OCI-LY3 (cell line): ENCODE results near the gene TRIO.

Source experiments
- H2AFZ ChIP-seq: fragments of 200-600, 300-600 bp; shearing (Covaris generic); 2 replicates; pipeline ENCODE4 v1.6.0; 2014; ENCODE audit warnings: antibody characterized with exemption, low read depth, low read length
- H3K27ac ChIP-seq: fragments of 200-600, 300-600 bp; sonication (generic); 2 replicates; pipeline ENCODE4 v1.5.1; 2014; ENCODE audit warnings: mild to moderate bottlenecking, low read length, moderate library complexity, mixed read lengths
- H3K27me3 ChIP-seq: fragments of 200-600, 300-600 bp; sonication (generic); 2 replicates; pipeline ENCODE4 v1.6.1; 2014; ENCODE audit warnings: low read depth, low read length, mixed read lengths
- H3K36me3 ChIP-seq: fragments of 200-600, 300-600 bp; sonication (generic); replicated peaks from 2 replicates; pipeline ENCODE3; 2014; ENCODE audit warnings: low read depth, low read length, mixed read lengths
- H3K4me1 ChIP-seq: fragments of 300-600, 200-600 bp; sonication (generic); 2 replicates; pipeline ENCODE4 v1.6.1; 2014; ENCODE audit warnings: low read length, mixed read lengths
- H3K4me2 ChIP-seq: fragments of 200-600, 300-600 bp; sonication (generic); 2 replicates; pipeline ENCODE4 v1.6.1; 2014; ENCODE audit warnings: low read length, mixed read lengths
- H3K4me3 ChIP-seq: fragments of 300-600, 200-600 bp; sonication (generic); 2 replicates; pipeline ENCODE4 v1.5.1; 2014; ENCODE audit warnings: antibody characterized with exemption, mild to moderate bottlenecking, low read length, moderate library complexity
- H3K79me2 ChIP-seq: fragments of 300-600, 200-600 bp; shearing (Covaris generic); 2 replicates; pipeline ENCODE4 v1.6.1; 2014; ENCODE audit warnings: mild to moderate bottlenecking, low read length, mixed read lengths
- H3K9ac ChIP-seq: fragments of 300-600, 200-600 bp; shearing (Covaris generic); 2 replicates; pipeline ENCODE4 v1.6.0; 2014; ENCODE audit warnings: mild to moderate bottlenecking, low read length, moderate library complexity
- H3K9me3 ChIP-seq: fragments of 200-600, 300-600 bp; shearing (Covaris generic); 2 replicates; pipeline ENCODE4 v1.6.1; 2014; ENCODE audit warnings: low read length, mixed read lengths; ENCODE audit not compliant: insufficient read depth
- H4K20me1 ChIP-seq: fragments of 200-600, 300-600 bp; sonication (generic); 2 replicates; pipeline ENCODE4 v1.6.1; 2016; ENCODE audit warnings: low read length, mixed read lengths; ENCODE audit not compliant: insufficient read depth
- CTCF ChIP-seq: fragments of 200-600, 300-600 bp; sonication (generic); IDR thresholded peaks from 2 replicates; pipeline ENCODE4 v1.5.1; 2014; ENCODE audit warnings: antibody characterized with exemption, low read length, low read depth
- EZH2phosphoT487 ChIP-seq: fragments of 200-600 bp; shearing (Covaris generic); IDR thresholded peaks from 2 replicates; pipeline ENCODE4 v1.6.1; 2018; ENCODE audit warnings: antibody characterized with exemption, mixed run types, low read depth

Gene TRIO

GRCh38 chr5:14281746-14282181, 138.6 kb downstream of the TRIO start:
- Histone ChIP-seq H4K20me1 (no peaks in the 10 kb centered on the region), H3K9me3 (no peaks in the 10 kb centered on the region), H3K9ac (no peak overlapping the region), H3K36me3 (no peaks in the 10 kb centered on the region), H3K27ac (no peak overlapping the region), H2AFZ (no peak overlapping the region), H3K4me1 (peaks cover under 1% of the 10 kb centered on the region; the same call in 1 of the 2 replicates), H3K79me2 (no peaks in the 10 kb centered on the region), H3K4me2 (no peak overlapping the region), H3K4me3 (no peak overlapping the region), H3K27me3 (peaks cover 4% of the 10 kb centered on the region; the same call in 1 of the 2 replicates)
- TF ChIP-seq CTCF = no peak
- TF ChIP-seq EZH2phosphoT487 = no peak

- no peak overlapping the region for H3K9ac ChIP-seq
- H4K20me1 ChIP-seq = no peaks in the 10 kb centered on the region
- no peaks in the 10 kb centered on the region for H3K79me2 ChIP-seq
- H3K4me3 ChIP-seq = no peak overlapping the region
- TF ChIP-seq EZH2phosphoT487 (no peak), CTCF (no peak)
- H3K36me3 ChIP-seq = no peaks in the 10 kb centered on the region
- H3K9me3 ChIP-seq = no peaks in the 10 kb centered on the region
- H3K27ac ChIP-seq = no peak overlapping the region
- peaks cover 7% of the 10 kb centered on the region; the same call in 1 of the 2 replicates for H3K4me1 ChIP-seq
- H3K4me2 ChIP-seq = no peak overlapping the region
- H2AFZ ChIP-seq = no peak overlapping the region
- no peaks in the 10 kb centered on the region for H3K27me3 ChIP-seq
Observed at GRCh38 chr5:14283139-14283538, 140.0 kb downstream of the TRIO start.

- no peaks in the 10 kb centered on the region for H3K9me3 ChIP-seq
- H3K79me2 ChIP-seq = no peaks in the 10 kb centered on the region
- H3K4me3 ChIP-seq = no peak overlapping the region
- H3K4me2 ChIP-seq = no peak overlapping the region
- TF ChIP-seq CTCF (no peak), EZH2phosphoT487 (no peak)
- no peak overlapping the region for H3K27ac ChIP-seq
- no peaks in the 10 kb centered on the region for H3K27me3 ChIP-seq
- no peaks in the 10 kb centered on the region for H4K20me1 ChIP-seq
- no peak overlapping the region for H2AFZ ChIP-seq
- H3K9ac ChIP-seq = no peak overlapping the region
- H3K36me3 ChIP-seq = no peaks in the 10 kb centered on the region
- peaks cover 7% of the 10 kb centered on the region; the same call in 1 of the 2 replicates for H3K4me1 ChIP-seq
Observed at GRCh38 chr5:14284392-14285148, 141.4 kb downstream of the TRIO start.

GRCh38 chr5:14286007-14286406, 142.9 kb downstream of the TRIO start:
- Histone ChIP-seq H3K4me3 (no peak overlapping the region), H3K4me2 (no peak overlapping the region), H3K36me3 (no peaks in the 10 kb centered on the region), H3K27ac (no peak overlapping the region), H3K4me1 (peaks cover 7% of the 10 kb centered on the region; the same call in 1 of the 2 replicates), H4K20me1 (no peaks in the 10 kb centered on the region), H3K79me2 (no peaks in the 10 kb centered on the region), H3K9me3 (no peaks in the 10 kb centered on the region), H3K27me3 (no peaks in the 10 kb centered on the region), H2AFZ (no peak overlapping the region), H3K9ac (no peak overlapping the region)
- TF ChIP-seq CTCF = no peak
- no peak for TF ChIP-seq EZH2phosphoT487
